Upper lobe of right lung (tissue), 1 donor: ENCODE measurements around the gene ACTN1. TPM values are rescaled to one million over a fixed set of nuclear protein-coding genes. Genes with fewer than 3 reads are reported as not detected.
A peak's percentile ranks its signal among the peaks of the same experiment; 100 is the strongest.

ENCODE experiments used
- ATAC-seq: fragments of 200-7000 bp; cut with Tn5 transposase; one replicate; pipeline ENCODE4 v1.9.1; 2020; ENCODE audit warnings: mild to moderate bottlenecking, moderate library complexity
- DNase-seq: peaks from one replicate; pipeline ENCODE4 v3.0.0-alpha.2; 2020
- H3K27ac ChIP-seq: fragments of 200-600 bp; one replicate; pipeline ENCODE4 v1.8.0; 2022
- H3K27me3 ChIP-seq: fragments of 200-600 bp; one replicate; pipeline ENCODE4 v1.8.0; 2022; ENCODE audit warnings: mild to moderate bottlenecking
- H3K36me3 ChIP-seq: fragments of 200-600 bp; one replicate; pipeline ENCODE4 v1.8.0; 2022
- H3K4me1 ChIP-seq: fragments of 200-600 bp; one replicate; pipeline ENCODE4 v1.8.0; 2022
- H3K4me3 ChIP-seq: fragments of 200-600 bp; one replicate; pipeline ENCODE4 v1.8.0; 2022; ENCODE audit warnings: mild to moderate bottlenecking
- H3K9me3 ChIP-seq: fragments of 200-600 bp; one replicate; pipeline ENCODE4 v1.8.0; 2022
- CTCF ChIP-seq: fragments of 200-600 bp; IDR thresholded peaks from one replicate; pipeline ENCODE4 v1.8.0; 2022; ENCODE audit warnings: antibody characterized with exemption
- intact Hi-C: fragments of 100-400 bp; cut with DNase I; formaldehyde crosslinking; loops from one replicate; pipeline ENCODE4 v1.11.0; 2022
- total RNA-seq: library from RNA; stranded (reverse); fragmentation: NEBNext Ultra II Directional; extraction: Animal tissue kit (Norgen Biotek cat#: 25700); gene quantifications from one replicate; pipeline ENCODE4 v1.2.1, GENCODE V29; 2021
- donor health status: DM: no; HTN: yes; CAD: no; lungs with severe emphysema.

Gene ACTN1
- total RNA-seq, 1 donor from 2014 or later = 177 TPM

GRCh38 chr14:68913516-68913915 is 65.6 kb downstream of the ACTN1 start:
- peaks cover 27% of the 10 kb centered on the region for H3K36me3 ChIP-seq
- intact Hi-C loops = no loop called here

GRCh38 chr14:68911594-68912227 is 67.4 kb downstream of the ACTN1 start:
- ATAC-seq (peak; percentile 93), DNase-seq (no peak)
- Histone ChIP-seq H3K36me3 (peaks cover 29% of the 10 kb centered on the region), H3K4me1 (peaks cover 10% of the 10 kb centered on the region), H3K4me3 (no peak overlapping the region), H3K27me3 (no peaks in the 10 kb centered on the region), H3K9me3 (no peaks in the 10 kb centered on the region), H3K27ac (no peak overlapping the region)
- intact Hi-C loops = no loop called here
- peak; percentile 98 for TF ChIP-seq CTCF

More at GRCh38 chr14:68913516-68913915, 65.6 kb downstream of the ACTN1 start:
- TF ChIP-seq CTCF = no peak
- H3K4me3 ChIP-seq = no peak overlapping the region
- ATAC-seq = no peak
- H3K27me3 ChIP-seq = no peaks in the 10 kb centered on the region
- no peaks in the 10 kb centered on the region for H3K9me3 ChIP-seq
- H3K4me1 ChIP-seq = peaks cover 10% of the 10 kb centered on the region
- H3K27ac ChIP-seq = no peak overlapping the region
- DNase-seq = no peak

DNA sequence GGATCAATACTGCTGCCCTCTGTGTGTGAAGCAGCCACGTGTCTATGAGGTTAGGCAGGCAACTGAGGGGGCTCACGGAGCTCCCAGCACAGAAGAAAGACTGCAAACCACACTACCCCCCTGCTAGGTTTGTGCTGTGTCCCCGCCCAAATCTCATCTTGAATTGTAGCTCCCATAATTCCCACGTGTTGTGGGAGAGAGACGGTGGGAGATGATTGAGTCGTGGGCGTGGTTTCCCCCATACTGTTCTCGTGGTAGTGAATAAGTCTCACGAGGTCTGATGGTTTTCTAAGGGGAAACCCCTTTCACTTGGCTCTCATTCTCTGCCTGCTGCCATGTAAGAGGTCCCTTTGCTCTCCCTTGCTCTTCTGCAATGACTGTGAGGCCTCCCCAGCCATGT is 68.6 kb downstream of the ACTN1 start:
- H3K4me1 ChIP-seq = peaks cover 10% of the 10 kb centered on the region
- no peak for ATAC-seq
- TF ChIP-seq CTCF = no peak
- intact Hi-C loops = no loop called here
- H3K36me3 ChIP-seq = peaks cover 40% of the 10 kb centered on the region
- no peaks in the 10 kb centered on the region for H3K27me3 ChIP-seq
- H3K9me3 ChIP-seq = no peaks in the 10 kb centered on the region
- no peak for DNase-seq
- no peak overlapping the region for H3K27ac ChIP-seq
- H3K4me3 ChIP-seq = no peak overlapping the region

- DNase-seq (no peak), ATAC-seq (peak; percentile 5)
- H3K27ac ChIP-seq = no peak overlapping the region
- TF ChIP-seq CTCF = no peak
- peaks cover 5% of the 10 kb centered on the region for H3K4me1 ChIP-seq
- H3K9me3 ChIP-seq = no peaks in the 10 kb centered on the region
- peaks cover 57% of the 10 kb centered on the region for H3K36me3 ChIP-seq
- intact Hi-C loops = loop anchor here (10.0 kb wide), 1 partner anchor 66 kb away; the partner anchor contains the start of gene ACTN1
- no peak overlapping the region for H3K4me3 ChIP-seq
- no peaks in the 10 kb centered on the region for H3K27me3 ChIP-seq
These were observed 70.3 kb downstream of the ACTN1 start for GRCh38 chr14:68908803-68909202.

GRCh38 chr14:68908201-68908600 is 70.9 kb downstream of the ACTN1 start:
- Histone ChIP-seq H3K4me1 (no peaks in the 10 kb centered on the region), H3K9me3 (no peaks in the 10 kb centered on the region), H3K27ac (no peak overlapping the region), H3K36me3 (peaks cover 63% of the 10 kb centered on the region), H3K4me3 (no peak overlapping the region), H3K27me3 (no peaks in the 10 kb centered on the region)
- ATAC-seq = no peak
- intact Hi-C loops = loop anchor here (10.0 kb wide), 1 partner anchor 67 kb away; the partner anchor contains the start of gene ACTN1
- DNase-seq = no peak
- TF ChIP-seq CTCF = no peak
